DND-41 (cell line): Measurements from ENCODE around the gene SLC2A13.

Experiments
- EZH2 ChIP-seq: IDR thresholded peaks from 3 replicates; pipeline ENCODE4 v1.6.1; 2012; ENCODE audit warnings: borderline replicate concordance, low read depth, mild to moderate bottlenecking, moderate library complexity, low read length, inconsistent platforms; ENCODE audit not compliant: severe bottlenecking
- TF ChIP-seq, protein P1 (sequence below): IDR thresholded peaks from 2 replicates; pipeline ENCODE4 v1.5.1; 2012; ENCODE audit warnings: borderline replicate concordance, low read length, moderate library complexity, mild to moderate bottlenecking; ENCODE audit not compliant: poor library complexity, severe bottlenecking; ENCODE audit errors: extremely low read depth

DNA sequence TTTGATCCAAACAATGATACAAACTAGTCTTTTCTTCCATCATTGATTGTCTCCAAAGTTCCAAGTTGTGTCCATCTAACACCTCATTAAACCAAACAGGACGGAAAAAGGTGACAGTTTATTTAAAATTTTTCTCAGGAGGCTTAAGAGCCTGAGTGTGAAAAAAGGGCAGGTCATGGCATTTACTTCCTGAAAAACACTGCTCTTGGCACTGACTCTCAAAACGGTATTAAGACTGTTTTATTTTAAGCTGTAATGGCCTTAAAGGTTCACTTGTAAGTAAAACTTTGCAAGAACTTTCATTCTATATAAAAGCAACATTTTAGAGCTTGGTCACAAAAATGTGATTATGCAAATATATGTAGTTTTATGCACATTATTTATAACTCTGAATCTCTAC lies 222.5 kb downstream of the SLC2A13 start:
- TF ChIP-seq, protein P1, sequence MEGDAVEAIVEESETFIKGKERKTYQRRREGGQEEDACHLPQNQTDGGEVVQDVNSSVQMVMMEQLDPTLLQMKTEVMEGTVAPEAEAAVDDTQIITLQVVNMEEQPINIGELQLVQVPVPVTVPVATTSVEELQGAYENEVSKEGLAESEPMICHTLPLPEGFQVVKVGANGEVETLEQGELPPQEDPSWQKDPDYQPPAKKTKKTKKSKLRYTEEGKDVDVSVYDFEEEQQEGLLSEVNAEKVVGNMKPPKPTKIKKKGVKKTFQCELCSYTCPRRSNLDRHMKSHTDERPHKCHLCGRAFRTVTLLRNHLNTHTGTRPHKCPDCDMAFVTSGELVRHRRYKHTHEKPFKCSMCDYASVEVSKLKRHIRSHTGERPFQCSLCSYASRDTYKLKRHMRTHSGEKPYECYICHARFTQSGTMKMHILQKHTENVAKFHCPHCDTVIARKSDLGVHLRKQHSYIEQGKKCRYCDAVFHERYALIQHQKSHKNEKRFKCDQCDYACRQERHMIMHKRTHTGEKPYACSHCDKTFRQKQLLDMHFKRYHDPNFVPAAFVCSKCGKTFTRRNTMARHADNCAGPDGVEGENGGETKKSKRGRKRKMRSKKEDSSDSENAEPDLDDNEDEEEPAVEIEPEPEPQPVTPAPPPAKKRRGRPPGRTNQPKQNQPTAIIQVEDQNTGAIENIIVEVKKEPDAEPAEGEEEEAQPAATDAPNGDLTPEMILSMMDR: no peak
- no peak for TF ChIP-seq EZH2
